Measurements from ENCODE around the gene CASP1.

DNA sequence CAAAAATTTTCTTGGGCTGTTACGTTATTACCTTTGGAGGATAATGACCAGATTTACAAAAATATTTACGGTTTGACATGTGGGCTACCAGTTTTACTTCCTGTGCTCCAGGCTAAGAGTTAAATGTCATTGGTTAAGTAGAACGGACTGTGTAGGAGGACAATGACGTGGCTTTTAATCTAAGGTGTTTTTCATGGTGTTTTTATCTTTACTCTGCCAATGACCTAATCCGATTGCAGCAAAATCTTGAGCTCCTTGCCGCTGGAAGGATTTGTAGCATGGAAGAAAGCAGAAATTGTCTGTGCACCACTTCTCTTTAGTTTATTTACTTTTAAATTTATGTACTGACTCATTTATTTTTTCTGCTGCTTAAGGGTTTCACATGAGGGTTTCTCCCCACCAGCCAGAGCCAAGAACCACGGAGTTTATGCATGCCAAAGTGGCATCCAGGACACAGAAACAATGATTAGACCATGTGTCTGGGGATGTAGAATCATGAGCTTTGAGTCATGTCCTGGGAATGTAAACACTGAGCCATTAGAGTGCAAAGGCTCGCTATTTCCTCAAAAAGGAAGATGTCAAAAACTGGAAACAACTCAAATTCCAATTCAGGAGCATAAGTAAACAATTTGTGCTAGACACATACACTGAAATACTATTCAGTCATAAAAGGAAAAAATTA is 12.1 kb upstream of the CASP1 start:
- TF ChIP-seq, protein P1, sequence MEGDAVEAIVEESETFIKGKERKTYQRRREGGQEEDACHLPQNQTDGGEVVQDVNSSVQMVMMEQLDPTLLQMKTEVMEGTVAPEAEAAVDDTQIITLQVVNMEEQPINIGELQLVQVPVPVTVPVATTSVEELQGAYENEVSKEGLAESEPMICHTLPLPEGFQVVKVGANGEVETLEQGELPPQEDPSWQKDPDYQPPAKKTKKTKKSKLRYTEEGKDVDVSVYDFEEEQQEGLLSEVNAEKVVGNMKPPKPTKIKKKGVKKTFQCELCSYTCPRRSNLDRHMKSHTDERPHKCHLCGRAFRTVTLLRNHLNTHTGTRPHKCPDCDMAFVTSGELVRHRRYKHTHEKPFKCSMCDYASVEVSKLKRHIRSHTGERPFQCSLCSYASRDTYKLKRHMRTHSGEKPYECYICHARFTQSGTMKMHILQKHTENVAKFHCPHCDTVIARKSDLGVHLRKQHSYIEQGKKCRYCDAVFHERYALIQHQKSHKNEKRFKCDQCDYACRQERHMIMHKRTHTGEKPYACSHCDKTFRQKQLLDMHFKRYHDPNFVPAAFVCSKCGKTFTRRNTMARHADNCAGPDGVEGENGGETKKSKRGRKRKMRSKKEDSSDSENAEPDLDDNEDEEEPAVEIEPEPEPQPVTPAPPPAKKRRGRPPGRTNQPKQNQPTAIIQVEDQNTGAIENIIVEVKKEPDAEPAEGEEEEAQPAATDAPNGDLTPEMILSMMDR (optimal IDR thresholded peaks at IDR 0.05 in 1 of 3, IDR thresholded peaks at IDR 0.05 in 1 of 3, conservative IDR thresholded peaks at IDR 0.05 in 1 of 3; ENCODE audit: extremely low read depth in 1 of 3, insufficient read depth in 2 of 3, low read length in 3 of 3): no peak
- no peak for TF ChIP-seq EZH2 (IDR thresholded peaks at IDR 0.05; ENCODE audit: low read length)

All from keratinocyte (primary cell).